Measurements from ENCODE around the gene GPATCH1.

DNA sequence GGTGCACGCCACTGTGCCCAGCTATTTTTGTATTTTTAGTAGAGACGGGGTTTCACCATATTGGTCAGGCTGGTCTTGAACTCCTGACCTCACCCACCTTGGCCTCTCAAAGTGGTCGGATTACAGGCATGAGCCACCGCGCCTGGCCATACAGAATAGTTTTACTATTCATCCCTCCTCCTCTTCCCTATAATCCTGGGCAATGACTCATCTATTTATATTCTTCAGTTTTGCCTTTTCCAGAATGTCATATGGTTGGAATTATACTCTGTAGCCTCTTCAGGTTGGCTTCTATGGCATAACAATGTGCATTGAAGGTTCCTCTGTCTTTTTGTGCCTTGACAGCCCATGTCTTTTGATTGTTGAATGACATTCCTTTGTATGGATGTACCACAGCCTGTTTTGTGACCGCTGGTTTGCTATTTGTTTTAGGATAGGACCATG, 91.0 kb downstream of the GPATCH1 start:
- TF ChIP-seq, protein P1, sequence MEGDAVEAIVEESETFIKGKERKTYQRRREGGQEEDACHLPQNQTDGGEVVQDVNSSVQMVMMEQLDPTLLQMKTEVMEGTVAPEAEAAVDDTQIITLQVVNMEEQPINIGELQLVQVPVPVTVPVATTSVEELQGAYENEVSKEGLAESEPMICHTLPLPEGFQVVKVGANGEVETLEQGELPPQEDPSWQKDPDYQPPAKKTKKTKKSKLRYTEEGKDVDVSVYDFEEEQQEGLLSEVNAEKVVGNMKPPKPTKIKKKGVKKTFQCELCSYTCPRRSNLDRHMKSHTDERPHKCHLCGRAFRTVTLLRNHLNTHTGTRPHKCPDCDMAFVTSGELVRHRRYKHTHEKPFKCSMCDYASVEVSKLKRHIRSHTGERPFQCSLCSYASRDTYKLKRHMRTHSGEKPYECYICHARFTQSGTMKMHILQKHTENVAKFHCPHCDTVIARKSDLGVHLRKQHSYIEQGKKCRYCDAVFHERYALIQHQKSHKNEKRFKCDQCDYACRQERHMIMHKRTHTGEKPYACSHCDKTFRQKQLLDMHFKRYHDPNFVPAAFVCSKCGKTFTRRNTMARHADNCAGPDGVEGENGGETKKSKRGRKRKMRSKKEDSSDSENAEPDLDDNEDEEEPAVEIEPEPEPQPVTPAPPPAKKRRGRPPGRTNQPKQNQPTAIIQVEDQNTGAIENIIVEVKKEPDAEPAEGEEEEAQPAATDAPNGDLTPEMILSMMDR (IDR thresholded peaks at IDR 0.05; ENCODE audit: low read length): no peak
- TF ChIP-seq EZH2 (IDR thresholded peaks at IDR 0.05; ENCODE audit: borderline replicate concordance, low read length): no peak
